Trophoblast cell (in vitro differentiated cells and primary cell): ENCODE data around the gene ZNF778.
"Not testable (repeated sequence)": the region's sequence is repeated elsewhere in the genome, so short reads cannot be mapped to it uniquely, and the experiment has no call there.

Experiments
- DNase-seq, 2 donors: peaks; one replicate each; pipeline ENCODE4 v3.0.0-alpha.2; 2016
- H2AFZ ChIP-seq: 2 replicates; pipeline ENCODE4 v1.6.1; 2013; ENCODE audit warnings: low read length, moderate library complexity, mild to moderate bottlenecking; ENCODE audit not compliant: insufficient read depth, poor library complexity
- H2AK5ac ChIP-seq: 2 replicates; pipeline ENCODE4 v1.6.1; 2013; ENCODE audit warnings: mild to moderate bottlenecking, low read length
- H2BK120ac ChIP-seq: 2 replicates; pipeline ENCODE4 v1.6.1; 2013; ENCODE audit warnings: low read length, mild to moderate bottlenecking, moderate library complexity; ENCODE audit not compliant: insufficient read depth, poor library complexity
- H2BK12ac ChIP-seq: 2 replicates; pipeline ENCODE4 v1.6.1; 2013; ENCODE audit warnings: mild to moderate bottlenecking, low read length, moderate library complexity
- H2BK5ac ChIP-seq: 2 replicates; pipeline ENCODE4 v1.6.1; 2013; ENCODE audit warnings: low read length, low read depth, moderate library complexity, mild to moderate bottlenecking; ENCODE audit not compliant: poor library complexity
- H3K14ac ChIP-seq: 2 replicates; pipeline ENCODE4 v1.6.1; 2013; ENCODE audit warnings: mild to moderate bottlenecking, low read length
- H3K18ac ChIP-seq: 2 replicates; pipeline ENCODE4 v1.6.1; 2013; ENCODE audit warnings: mild to moderate bottlenecking, low read length
- H3K23ac ChIP-seq: 2 replicates; pipeline ENCODE4 v1.6.1; 2013; ENCODE audit warnings: low read length
- H3K27ac ChIP-seq: 2 replicates; pipeline ENCODE4 v1.5.1; 2013; ENCODE audit warnings: low read depth, mild to moderate bottlenecking, inconsistent platforms, low read length, moderate library complexity
- H3K27me3 ChIP-seq: 2 replicates; pipeline ENCODE4 v1.6.1; 2013; ENCODE audit warnings: inconsistent platforms, mild to moderate bottlenecking, low read length, moderate library complexity; ENCODE audit not compliant: insufficient read depth
- H3K36me3 ChIP-seq, 2 experiments: 1 replicate in 1 of 2; 2 replicates in 1 of 2; pipeline ENCODE4 v1.6.1; 2013; ENCODE audit warnings: low read length in 2 of 2, mild to moderate bottlenecking in 2 of 2, moderate library complexity in 1 of 2; ENCODE audit not compliant: insufficient read depth in 2 of 2, control insufficient read depth in 1 of 2
- H3K4ac ChIP-seq: 2 replicates; pipeline ENCODE4 v1.6.1; 2013; ENCODE audit warnings: low read depth, mild to moderate bottlenecking, low read length, moderate library complexity
- H3K4me1 ChIP-seq, 2 experiments: 1 replicate in 1 of 2; 2 replicates in 1 of 2; pipeline ENCODE4 v1.6.1; 2013; ENCODE audit warnings: low read length in 2 of 2, mild to moderate bottlenecking in 2 of 2, moderate library complexity in 1 of 2; ENCODE audit not compliant: insufficient read depth in 2 of 2, control insufficient read depth in 1 of 2
- H3K4me2 ChIP-seq: 2 replicates; pipeline ENCODE4 v1.6.1; 2013; ENCODE audit warnings: inconsistent platforms, mild to moderate bottlenecking, low read length, moderate library complexity
- H3K4me3 ChIP-seq: 2 replicates; pipeline ENCODE4 v1.5.1; 2013; ENCODE audit warnings: mild to moderate bottlenecking, low read depth, low read length, inconsistent platforms
- H3K79me1 ChIP-seq: one replicate; pipeline ENCODE4 v1.6.1; 2013; ENCODE audit warnings: low read length
- H3K79me2 ChIP-seq: 2 replicates; pipeline ENCODE4 v1.6.1; 2013; ENCODE audit warnings: low read length, mild to moderate bottlenecking; ENCODE audit not compliant: control insufficient read depth, insufficient read depth, poor library complexity
- H3K9ac ChIP-seq: 2 replicates; pipeline ENCODE4 v1.6.1; 2013; ENCODE audit warnings: mild to moderate bottlenecking, low read length
- H3K9me3 ChIP-seq: 2 replicates; pipeline ENCODE4 v1.6.1; 2013; ENCODE audit warnings: low read depth, mild to moderate bottlenecking, control low read depth, inconsistent platforms, low read length; ENCODE audit not compliant: insufficient read depth
- H4K12ac ChIP-seq: 2 replicates; pipeline ENCODE4 v1.6.1; 2013; ENCODE audit warnings: low read depth, mild to moderate bottlenecking, low read length, moderate library complexity
- H4K8ac ChIP-seq: 2 replicates; pipeline ENCODE4 v1.6.1; 2013; ENCODE audit warnings: low read depth, mild to moderate bottlenecking, low read length, moderate library complexity
- H4K91ac ChIP-seq: one replicate; pipeline ENCODE4 v1.6.1; 2013; ENCODE audit warnings: low read depth, mild to moderate bottlenecking, low read length, moderate library complexity
- WGBS: extraction: QIAGEN DNeasy Blood & Tissue Kit; methylation state at CpG from one replicate; pipeline ENCODE4 v1.1.7; 2013; ENCODE audit warnings: missing lambda C conversion rate; ENCODE audit not compliant: insufficient read length, insufficient coverage; ENCODE audit errors: extremely low coverage; 5-methylcytosine and 5-hydroxymethylcytosine counted together

The ZNF778 gene

GRCh38 chr16:89264800-89265550, 47.5 kb downstream of the ZNF778 start:
- no CpG with 5 or more reads among the region's 19 CpGs for WGBS
- Histone ChIP-seq H4K12ac (no peak overlapping the region), H4K8ac (no peak overlapping the region), H2AFZ (no peak overlapping the region), H3K36me3 (peaks cover 39 to 43% of the 10 kb centered on the region in 2 experiments), H2BK12ac (no peak overlapping the region), H3K9me3 (peaks cover 4% of the 10 kb centered on the region), H3K4me3 (no peak overlapping the region), H3K4ac (no peak overlapping the region), H3K79me2 (no peaks in the 10 kb centered on the region), H2BK120ac (no peak overlapping the region), H3K14ac (no peak overlapping the region), H3K18ac (no peak overlapping the region), H3K4me1 (no peaks in the 10 kb centered on the region), H2BK5ac (no peak overlapping the region), H3K9ac (no peak overlapping the region), H4K91ac (no peak overlapping the region), H3K23ac (no peak overlapping the region), H3K27me3 (no peaks in the 10 kb centered on the region), H2AK5ac (no peak overlapping the region), H3K79me1 (no peaks in the 10 kb centered on the region), H3K27ac (no peak overlapping the region), H3K4me2 (no peak overlapping the region)
- DNase-seq = no peak

GRCh38 chr16:89265647-89266046, 48.1 kb downstream of the ZNF778 start:
- no peaks in the 10 kb centered on the region for H3K79me1 ChIP-seq
- H3K18ac ChIP-seq = no peak overlapping the region
- no peak overlapping the region for H3K23ac ChIP-seq
- H3K9me3 ChIP-seq = peaks cover 4% of the 10 kb centered on the region
- no peak overlapping the region for H3K14ac ChIP-seq
- no peak overlapping the region for H3K4me2 ChIP-seq
- H2BK5ac ChIP-seq = no peak overlapping the region
- H3K4me1 ChIP-seq = no peaks in the 10 kb centered on the region
- H3K27me3 ChIP-seq = no peaks in the 10 kb centered on the region
- H3K9ac ChIP-seq = no peak overlapping the region
- H3K36me3 ChIP-seq = peaks cover 46 to 50% of the 10 kb centered on the region in 2 experiments
- H4K8ac ChIP-seq = no peak overlapping the region
- no peaks in the 10 kb centered on the region for H3K79me2 ChIP-seq
- no peak overlapping the region for H2BK12ac ChIP-seq
- H3K27ac ChIP-seq = no peak overlapping the region
- H2AFZ ChIP-seq = no peak overlapping the region
- WGBS = no CpG with 5 or more reads among the region's 21 CpGs
- no peak overlapping the region for H2BK120ac ChIP-seq
- H2AK5ac ChIP-seq = no peak overlapping the region
- no peak overlapping the region for H3K4me3 ChIP-seq
- no peak overlapping the region for H4K12ac ChIP-seq
- no peak overlapping the region for H3K4ac ChIP-seq
- no peak overlapping the region for H4K91ac ChIP-seq
- DNase-seq = no peak

- H3K27me3 ChIP-seq = no peaks in the 10 kb centered on the region
- no peak overlapping the region for H3K14ac ChIP-seq
- no peak overlapping the region for H2AFZ ChIP-seq
- no peak overlapping the region for H2BK120ac ChIP-seq
- peaks cover 4% of the 10 kb centered on the region for H3K9me3 ChIP-seq
- no peak for DNase-seq
- H3K27ac ChIP-seq = no peak overlapping the region
- H3K79me1 ChIP-seq = no peaks in the 10 kb centered on the region
- H2BK12ac ChIP-seq = no peak overlapping the region
- no peak overlapping the region for H4K8ac ChIP-seq
- H3K36me3 ChIP-seq = peaks cover 55 to 58% of the 10 kb centered on the region in 2 experiments
- H2AK5ac ChIP-seq = no peak overlapping the region
- no peak overlapping the region for H3K18ac ChIP-seq
- H4K12ac ChIP-seq = no peak overlapping the region
- no peak overlapping the region for H3K4ac ChIP-seq
- no peak overlapping the region for H3K9ac ChIP-seq
- H3K4me2 ChIP-seq = no peak overlapping the region
- no peak overlapping the region for H3K23ac ChIP-seq
- no peaks in the 10 kb centered on the region for H3K79me2 ChIP-seq
- no peak overlapping the region for H2BK5ac ChIP-seq
- H3K4me3 ChIP-seq = no peak overlapping the region
- H3K4me1 ChIP-seq = no peaks in the 10 kb centered on the region
- no peak overlapping the region for H4K91ac ChIP-seq
- no CpG with 5 or more reads among the region's 17 CpGs for WGBS
Observed at GRCh38 chr16:89266521-89267134, 49.1 kb downstream of the ZNF778 start.

- H2BK5ac ChIP-seq, H3K4me1 ChIP-seq, H3K18ac ChIP-seq, H3K27me3 ChIP-seq, H2BK12ac ChIP-seq, H3K27ac ChIP-seq, H4K8ac ChIP-seq, H3K9me3 ChIP-seq, H3K4me3 ChIP-seq, H2AFZ ChIP-seq, H3K14ac ChIP-seq, H2BK120ac ChIP-seq, H3K4me2 ChIP-seq, H4K91ac ChIP-seq, H2AK5ac ChIP-seq, H3K79me2 ChIP-seq, H3K79me1 ChIP-seq, H3K4ac ChIP-seq, H4K12ac ChIP-seq, DNase-seq, H3K23ac ChIP-seq, H3K9ac ChIP-seq: not testable (repeated sequence)
- WGBS = no CpG with 5 or more reads among the region's 15 CpGs
- peaks cover 60 to 63% of the 10 kb centered on the region in 2 experiments for H3K36me3 ChIP-seq
Observed at GRCh38 chr16:89267746-89268145, 50.2 kb downstream of the ZNF778 start.
